ENCODE data around the gene TNFAIP8L2. TPM values are rescaled to one million over a fixed set of nuclear protein-coding genes. Genes with fewer than 3 reads are reported as not detected.

Gene TNFAIP8L2
- total and polyA plus RNA-seq, 5 donors from 2014 or later: 4.3 to 62.5 (median 34.4) TPM

Other genes with a start within 250 kb of the TNFAIP8L2 start
- 48.7 TPM for gene SETDB1, start 230.3 kb upstream of the TNFAIP8L2 start, total RNA-seq
- gene SETDB1, start 230.3 kb upstream of the TNFAIP8L2 start, polyA plus RNA-seq: 10 to 100 TPM in 3 of 4 donors, 1 to 10 TPM in 1; 9.4 to 13.6 (median 12.3) TPM
- gene CERS2, start 181.8 kb upstream of the TNFAIP8L2 start, total RNA-seq: 99.1 TPM
- gene CERS2, start 181.8 kb upstream of the TNFAIP8L2 start, polyA plus RNA-seq: 100 to 1,000 TPM; 179 to 201 (median 189) TPM
- gene ANXA9, start 174.4 kb upstream of the TNFAIP8L2 start, total RNA-seq: not detected
- not detected for gene ANXA9, start 174.4 kb upstream of the TNFAIP8L2 start, polyA plus RNA-seq
- 12.9 TPM for gene MINDY1, start 149.7 kb upstream of the TNFAIP8L2 start, total RNA-seq
- 1 to 10 TPM; 3.0 to 8.9 (median 5.1) TPM for gene MINDY1, start 149.7 kb upstream of the TNFAIP8L2 start, polyA plus RNA-seq
- gene PRUNE1, start 148.2 kb upstream of the TNFAIP8L2 start, total RNA-seq: 18.0 TPM
- gene PRUNE1, start 148.2 kb upstream of the TNFAIP8L2 start, polyA plus RNA-seq: 10 to 100 TPM; 46.5 to 56.3 (median 52.3) TPM
- gene BNIPL, start 120.1 kb upstream of the TNFAIP8L2 start, total RNA-seq: 0.94 TPM
- gene BNIPL, start 120.1 kb upstream of the TNFAIP8L2 start, polyA plus RNA-seq: under 1 TPM; 0.07 to 0.43 (median 0.18) TPM
- gene C1orf56, start 108.9 kb upstream of the TNFAIP8L2 start, total RNA-seq: 0.67 TPM
- 1 to 10 TPM; 3.5 to 4.8 (median 4.1) TPM for gene C1orf56, start 108.9 kb upstream of the TNFAIP8L2 start, polyA plus RNA-seq
- 496 TPM for gene CDC42SE1, start 97.0 kb upstream of the TNFAIP8L2 start, total RNA-seq
- gene CDC42SE1, start 97.0 kb upstream of the TNFAIP8L2 start, polyA plus RNA-seq: 100 to 1,000 TPM; 119 to 152 (median 140) TPM
- gene MLLT11, start 96.3 kb upstream of the TNFAIP8L2 start, total RNA-seq: 3.9 TPM
- gene MLLT11, start 96.3 kb upstream of the TNFAIP8L2 start, polyA plus RNA-seq: 1 to 10 TPM; 3.1 to 4.4 (median 4.2) TPM
- gene GABPB2, start 85.9 kb upstream of the TNFAIP8L2 start, total RNA-seq: 26.4 TPM
- gene GABPB2, start 85.9 kb upstream of the TNFAIP8L2 start, polyA plus RNA-seq: 1 to 10 TPM; 5.4 to 8.1 (median 6.0) TPM
- gene SEMA6C, start 10.0 kb upstream of the TNFAIP8L2 start, total RNA-seq: 7.2 TPM
- gene SEMA6C, start 10.0 kb upstream of the TNFAIP8L2 start, polyA plus RNA-seq: under 1 TPM; 0.63 to 0.76 (median 0.73) TPM
- gene LYSMD1, start 9.3 kb downstream of the TNFAIP8L2 start, total RNA-seq: 0.54 TPM
- under 1 TPM in 3 of 4 donors, not detected in 1; 0.14 to 0.18 (median 0.14) TPM for gene LYSMD1, start 9.3 kb downstream of the TNFAIP8L2 start, polyA plus RNA-seq
- 51.0 TPM for gene SCNM1, start 9.5 kb downstream of the TNFAIP8L2 start, total RNA-seq
- gene SCNM1, start 9.5 kb downstream of the TNFAIP8L2 start, polyA plus RNA-seq: 100 to 1,000 TPM in 1 of 4 donors, 10 to 100 TPM in 3; 74.3 to 104 (median 90.5) TPM
- 3.3 TPM for gene TMOD4, start 19.3 kb downstream of the TNFAIP8L2 start, total RNA-seq
- not detected for gene TMOD4, start 19.3 kb downstream of the TNFAIP8L2 start, polyA plus RNA-seq
- gene VPS72, start 33.5 kb downstream of the TNFAIP8L2 start, total RNA-seq: 41.8 TPM
- 100 to 1,000 TPM in 1 of 4 donors, 10 to 100 TPM in 3; 83.0 to 101 (median 95.0) TPM for gene VPS72, start 33.5 kb downstream of the TNFAIP8L2 start, polyA plus RNA-seq
- gene PIP5K1A, start 41.9 kb downstream of the TNFAIP8L2 start, total RNA-seq: 60.3 TPM
- 10 to 100 TPM; 12.0 to 17.5 (median 15.1) TPM for gene PIP5K1A, start 41.9 kb downstream of the TNFAIP8L2 start, polyA plus RNA-seq
- 91.6 TPM for gene PSMD4, start 98.1 kb downstream of the TNFAIP8L2 start, total RNA-seq
- 100 to 1,000 TPM; 242 to 392 (median 297) TPM for gene PSMD4, start 98.1 kb downstream of the TNFAIP8L2 start, polyA plus RNA-seq
- 31.9 TPM for gene ZNF687, start 125.7 kb downstream of the TNFAIP8L2 start, total RNA-seq
- gene ZNF687, start 125.7 kb downstream of the TNFAIP8L2 start, polyA plus RNA-seq: 1 to 10 TPM in 3 of 4 donors, under 1 TPM in 1; 0.46 to 1.9 (median 1.4) TPM
- gene PI4KB, start 170.8 kb downstream of the TNFAIP8L2 start, total RNA-seq: 73.5 TPM
- 10 to 100 TPM; 48.4 to 57.4 (median 53.3) TPM for gene PI4KB, start 170.8 kb downstream of the TNFAIP8L2 start, polyA plus RNA-seq
- gene RFX5, start 190.6 kb downstream of the TNFAIP8L2 start, total RNA-seq: 105 TPM
- 10 to 100 TPM; 28.8 to 35.9 (median 35.2) TPM for gene RFX5, start 190.6 kb downstream of the TNFAIP8L2 start, polyA plus RNA-seq
- gene SELENBP1, start 216.1 kb downstream of the TNFAIP8L2 start, total RNA-seq: not detected
- gene SELENBP1, start 216.1 kb downstream of the TNFAIP8L2 start, polyA plus RNA-seq: not detected
- 344 TPM for gene PSMB4, start 242.9 kb downstream of the TNFAIP8L2 start, total RNA-seq
- 10 to 100 TPM; 79.4 to 99.1 (median 91.0) TPM for gene PSMB4, start 242.9 kb downstream of the TNFAIP8L2 start, polyA plus RNA-seq